ENCODE measurements around the gene ADAM10. TPM values are rescaled to one million over a fixed set of nuclear protein-coding genes. Genes with fewer than 3 reads are reported as not detected.
A peak's percentile ranks its signal among the peaks of the same experiment; 100 is the strongest.

The ADAM10 gene
- total RNA-seq, 2 donors from 2014 or later = 85.3 to 93.0 TPM

GRCh38 chr15:58715266-58715917 is 34.1 kb downstream of the ADAM10 start:
- Mint-ChIP-seq H3K4me1 (peaks cover 5% of the 10 kb centered on the region), H3K36me3 (ENCODE audit: low read depth) (peaks cover 47% of the 10 kb centered on the region), H3K27ac (peak overlapping the region; percentile 7), H3K4me3 (no peak overlapping the region), H3K9me3 (no peaks in the 10 kb centered on the region), H3K27me3 (no peaks in the 10 kb centered on the region)
- ATAC-seq (replicated peaks) = no peak

GRCh38 chr15:58710701-58711100 is 38.8 kb downstream of the ADAM10 start:
- Mint-ChIP-seq H3K27me3 (no peaks in the 10 kb centered on the region), H3K4me3 (no peak overlapping the region), H3K9me3 (no peaks in the 10 kb centered on the region), H3K36me3 (ENCODE audit: low read depth) (peaks cover 39% of the 10 kb centered on the region), H3K4me1 (peaks cover 13% of the 10 kb centered on the region), H3K27ac (no peak overlapping the region)
- ATAC-seq (replicated peaks) = no peak

GRCh38 chr15:58707397-58707796 is 42.1 kb downstream of the ADAM10 start:
- H3K36me3 Mint-ChIP-seq (ENCODE audit: low read depth) = peaks cover 26% of the 10 kb centered on the region
- H3K27ac Mint-ChIP-seq = peak overlapping the region; percentile 79
- peaks cover 15% of the 10 kb centered on the region for H3K4me1 Mint-ChIP-seq
- no peaks in the 10 kb centered on the region for H3K27me3 Mint-ChIP-seq
- ATAC-seq (replicated peaks) = peak; percentile 73
- H3K4me3 Mint-ChIP-seq = peak overlapping the region; percentile 52
- no peaks in the 10 kb centered on the region for H3K9me3 Mint-ChIP-seq

- Mint-ChIP-seq H3K9me3 (peaks cover 4% of the 10 kb centered on the region), H3K27me3 (no peaks in the 10 kb centered on the region), H3K4me1 (peaks cover 24% of the 10 kb centered on the region), H3K4me3 (no peak overlapping the region), H3K27ac (no peak overlapping the region), H3K36me3 (ENCODE audit: low read depth) (peaks cover 45% of the 10 kb centered on the region)
- ATAC-seq (replicated peaks) = no peak
Measured at GRCh38 chr15:58705105-58705504, 44.4 kb downstream of the ADAM10 start.

- Mint-ChIP-seq H3K4me3 (no peak overlapping the region), H3K27me3 (no peaks in the 10 kb centered on the region), H3K36me3 (ENCODE audit: low read depth) (peaks cover 48% of the 10 kb centered on the region), H3K9me3 (peaks cover 4% of the 10 kb centered on the region), H3K4me1 (peaks cover 32% of the 10 kb centered on the region), H3K27ac (no peak overlapping the region)
- ATAC-seq (replicated peaks) = no peak
Measured at GRCh38 chr15:58704155-58704865, 45.2 kb downstream of the ADAM10 start.

- peaks cover 48% of the 10 kb centered on the region for H3K36me3 Mint-ChIP-seq (ENCODE audit: low read depth)
- no peaks in the 10 kb centered on the region for H3K27me3 Mint-ChIP-seq
- H3K9me3 Mint-ChIP-seq = peaks cover 4% of the 10 kb centered on the region
- peaks cover 39% of the 10 kb centered on the region for H3K4me1 Mint-ChIP-seq
- no peak overlapping the region for H3K27ac Mint-ChIP-seq
- H3K4me3 Mint-ChIP-seq = peak overlapping the region; percentile 1
- peak; percentile 48 for ATAC-seq (replicated peaks)
Measured at GRCh38 chr15:58703610-58704009, 45.9 kb downstream of the ADAM10 start.

GRCh38 chr15:58702233-58702632 is 47.3 kb downstream of the ADAM10 start:
- peaks cover 40% of the 10 kb centered on the region for H3K4me1 Mint-ChIP-seq
- no peak overlapping the region for H3K27ac Mint-ChIP-seq
- peaks cover 4% of the 10 kb centered on the region for H3K9me3 Mint-ChIP-seq
- peaks cover 41% of the 10 kb centered on the region for H3K36me3 Mint-ChIP-seq (ENCODE audit: low read depth)
- no peak for ATAC-seq (replicated peaks)
- H3K4me3 Mint-ChIP-seq = no peak overlapping the region
- H3K27me3 Mint-ChIP-seq = no peaks in the 10 kb centered on the region

- Mint-ChIP-seq H3K27me3 (no peaks in the 10 kb centered on the region), H3K4me3 (no peak overlapping the region), H3K36me3 (ENCODE audit: low read depth) (peaks cover 36% of the 10 kb centered on the region), H3K9me3 (peaks cover 4% of the 10 kb centered on the region), H3K4me1 (peaks cover 38% of the 10 kb centered on the region), H3K27ac (no peak overlapping the region)
- ATAC-seq (replicated peaks) = no peak
Measured at GRCh38 chr15:58701376-58701775, 48.1 kb downstream of the ADAM10 start.

GRCh38 chr15:58699769-58700168 is 49.7 kb downstream of the ADAM10 start:
- peaks cover 4% of the 10 kb centered on the region for H3K9me3 Mint-ChIP-seq
- peak; percentile 59 for ATAC-seq (replicated peaks)
- H3K27me3 Mint-ChIP-seq = no peaks in the 10 kb centered on the region
- H3K4me1 Mint-ChIP-seq = peaks cover 43% of the 10 kb centered on the region
- peaks cover 31% of the 10 kb centered on the region for H3K36me3 Mint-ChIP-seq (ENCODE audit: low read depth)
- peak overlapping the region; percentile 83 for H3K27ac Mint-ChIP-seq
- H3K4me3 Mint-ChIP-seq = peak overlapping the region; percentile 56

- Mint-ChIP-seq H3K4me3 (peak overlapping the region; percentile 56), H3K4me1 (peaks cover 46% of the 10 kb centered on the region), H3K9me3 (peaks cover 4% of the 10 kb centered on the region), H3K36me3 (ENCODE audit: low read depth) (peaks cover 31% of the 10 kb centered on the region), H3K27me3 (no peaks in the 10 kb centered on the region), H3K27ac (peak overlapping the region; percentile 83)
- peak; percentile 68 for ATAC-seq (replicated peaks)
Measured at GRCh38 chr15:58698887-58699641, 50.4 kb downstream of the ADAM10 start.

- no peaks in the 10 kb centered on the region for H3K27me3 Mint-ChIP-seq
- H3K4me3 Mint-ChIP-seq = no peak overlapping the region
- peaks cover 44% of the 10 kb centered on the region for H3K4me1 Mint-ChIP-seq
- H3K36me3 Mint-ChIP-seq (ENCODE audit: low read depth) = peaks cover 39% of the 10 kb centered on the region
- H3K9me3 Mint-ChIP-seq = peaks cover 7% of the 10 kb centered on the region
- ATAC-seq (replicated peaks) = no peak
- no peak overlapping the region for H3K27ac Mint-ChIP-seq
Measured at GRCh38 chr15:58697220-58697619, 52.3 kb downstream of the ADAM10 start.

- ATAC-seq (replicated peaks) = no peak
- Mint-ChIP-seq H3K27me3 (no peaks in the 10 kb centered on the region), H3K4me1 (peaks cover 41% of the 10 kb centered on the region), H3K27ac (no peak overlapping the region), H3K9me3 (peaks cover 4% of the 10 kb centered on the region), H3K36me3 (ENCODE audit: low read depth) (peaks cover 38% of the 10 kb centered on the region), H3K4me3 (no peak overlapping the region)
Measured at GRCh38 chr15:58696738-58697137, 52.8 kb downstream of the ADAM10 start.

GRCh38 chr15:58694641-58695398 is 54.7 kb downstream of the ADAM10 start:
- no peak overlapping the region for H3K4me3 Mint-ChIP-seq
- no peaks in the 10 kb centered on the region for H3K27me3 Mint-ChIP-seq
- peaks cover 18% of the 10 kb centered on the region for H3K36me3 Mint-ChIP-seq (ENCODE audit: low read depth)

GRCh38 chr15:58690703-58691102 is 58.8 kb downstream of the ADAM10 start:
- Mint-ChIP-seq H3K36me3 (ENCODE audit: low read depth) (peaks cover 13% of the 10 kb centered on the region), H3K9me3 (peaks cover 4% of the 10 kb centered on the region), H3K27me3 (no peaks in the 10 kb centered on the region), H3K4me3 (no peak overlapping the region), H3K27ac (no peak overlapping the region), H3K4me1 (peaks cover 27% of the 10 kb centered on the region)
- peak; percentile 31 for ATAC-seq (replicated peaks)

More at GRCh38 chr15:58694641-58695398, 54.7 kb downstream of the ADAM10 start:
- Mint-ChIP-seq H3K27ac (peak overlapping the region; percentile 41), H3K4me1 (peaks cover 42% of the 10 kb centered on the region), H3K9me3 (peaks cover 4% of the 10 kb centered on the region)
- ATAC-seq (replicated peaks) = no peak

All from activated T-helper 17 cell treated with anti-CD3 and anti-CD28 coated beads, Interleukin-2, amount 50 U/mL, for 72 hours (primary cell).